GM18951 (cell line): Measurements from ENCODE around the gene MTHFSD.

Experiments
- POLR2A ChIP-seq: IDR thresholded peaks from 4 replicates; pipeline ENCODE4 v1.6.1; 2011; ENCODE audit warnings: mild to moderate bottlenecking; ENCODE audit not compliant: insufficient read length, insufficient read depth; ENCODE audit errors: extremely low read depth
- in situ Hi-C: fragments of 300-500 bp; cut with MboI; formaldehyde crosslinking; loops from one replicate; pipeline ENCODE4 v1.12.0; 2022; ENCODE audit warnings: low sequenced_read_pairs, mixed read lengths, inconsistent platforms; ENCODE audit not compliant: unreplicated experiment

Gene MTHFSD

DNA sequence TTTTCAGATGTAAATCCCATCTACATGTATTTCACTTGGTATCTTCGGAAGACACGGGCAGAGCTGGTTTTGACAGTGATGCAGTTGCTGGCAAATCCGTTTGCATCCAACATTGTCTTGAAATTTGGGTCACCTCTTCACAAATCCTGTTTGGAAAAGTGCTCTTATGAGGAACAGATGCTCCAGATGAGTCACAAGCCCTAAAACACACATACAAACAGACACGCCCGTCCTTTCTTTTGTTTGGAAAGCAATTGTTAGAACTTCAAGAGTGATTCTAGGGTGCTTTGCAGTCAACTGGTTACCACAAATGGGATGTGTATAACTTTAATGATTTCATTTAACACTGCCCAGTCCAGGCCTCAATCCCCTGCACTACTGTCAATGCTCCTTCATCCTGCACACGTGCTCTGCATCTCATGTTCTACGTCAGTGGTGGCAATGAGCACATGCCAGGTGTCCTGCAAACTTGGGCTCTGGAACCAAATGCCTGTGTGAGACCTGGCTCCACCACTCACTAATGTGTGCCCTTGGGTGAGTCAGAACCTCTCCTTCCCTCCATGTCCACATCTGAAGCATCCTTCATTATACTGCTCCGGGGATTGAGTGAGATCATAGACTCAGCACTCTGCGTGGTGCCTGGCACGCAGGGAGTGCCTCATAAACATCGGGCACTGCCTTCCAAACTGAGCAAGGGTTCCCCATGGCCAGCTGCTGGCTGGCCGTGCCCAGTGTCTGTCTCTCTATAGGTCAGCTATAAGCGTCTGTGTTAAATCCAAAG lies 64.0 kb downstream of the MTHFSD start:
- in situ Hi-C loops = no loop called here
- no peak for TF ChIP-seq POLR2A

DNA sequence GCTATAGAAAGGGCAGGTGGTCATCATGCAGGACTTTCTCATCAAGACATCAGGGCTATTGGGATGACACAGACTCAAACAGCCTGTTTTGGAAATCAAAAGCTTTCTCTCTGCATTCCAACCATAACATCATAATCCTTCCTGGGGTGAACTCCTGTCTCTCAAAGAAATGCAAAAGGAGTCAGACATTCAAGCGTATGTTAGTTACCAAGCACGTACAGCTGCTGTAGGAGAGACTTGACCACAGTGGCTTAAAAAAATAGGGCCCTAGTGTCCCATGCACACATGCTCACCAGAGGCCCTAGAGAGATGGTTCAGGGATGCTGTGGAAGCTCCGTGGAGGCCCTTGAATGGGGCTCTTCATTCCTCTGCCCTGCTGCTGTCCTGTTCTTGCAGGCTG lies 69.3 kb downstream of the MTHFSD start:
- in situ Hi-C loops = no loop called here
- TF ChIP-seq POLR2A = no peak

DNA sequence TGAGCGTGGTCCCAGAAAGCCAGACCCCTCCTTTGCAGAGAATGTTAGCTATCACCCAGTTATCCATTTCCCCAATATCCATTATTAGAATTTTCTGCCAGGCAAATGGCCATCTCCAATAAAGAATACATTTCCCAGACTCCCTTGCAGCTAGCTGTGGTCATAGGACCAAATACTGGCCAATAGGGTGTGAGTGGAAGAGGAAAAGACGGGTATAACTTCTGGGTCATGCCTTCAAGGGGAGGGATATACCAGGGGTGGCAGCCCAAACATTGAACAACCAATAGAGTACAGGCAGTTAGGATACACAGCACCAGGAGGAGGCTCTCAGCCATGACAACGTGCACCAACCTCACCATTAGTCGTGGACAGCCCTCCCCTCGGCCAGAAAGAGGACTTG lies 70.8 kb downstream of the MTHFSD start:
- no peak for TF ChIP-seq POLR2A
- in situ Hi-C loops = no loop called here

DNA sequence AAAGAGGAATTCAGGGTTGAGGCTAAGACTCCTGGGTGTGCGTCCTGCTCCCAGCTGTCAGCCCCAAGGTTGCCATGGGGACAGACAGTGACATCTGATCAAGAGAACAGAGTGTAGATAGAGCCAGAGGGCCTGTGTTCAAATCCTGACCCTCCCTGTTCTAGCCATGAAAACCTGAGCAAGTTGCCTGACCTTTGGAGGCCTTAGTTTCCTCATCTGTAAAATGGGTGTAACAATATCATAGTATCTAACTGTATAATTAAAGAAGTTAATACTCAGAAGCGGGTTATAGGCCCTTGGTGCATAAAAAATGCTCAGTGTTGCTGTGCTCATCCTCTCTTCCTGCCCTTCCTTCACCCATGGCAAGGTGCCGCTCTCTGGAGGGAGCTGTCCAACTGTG lies 73.4 kb downstream of the MTHFSD start:
- in situ Hi-C loops = no loop called here
- no peak for TF ChIP-seq POLR2A

DNA sequence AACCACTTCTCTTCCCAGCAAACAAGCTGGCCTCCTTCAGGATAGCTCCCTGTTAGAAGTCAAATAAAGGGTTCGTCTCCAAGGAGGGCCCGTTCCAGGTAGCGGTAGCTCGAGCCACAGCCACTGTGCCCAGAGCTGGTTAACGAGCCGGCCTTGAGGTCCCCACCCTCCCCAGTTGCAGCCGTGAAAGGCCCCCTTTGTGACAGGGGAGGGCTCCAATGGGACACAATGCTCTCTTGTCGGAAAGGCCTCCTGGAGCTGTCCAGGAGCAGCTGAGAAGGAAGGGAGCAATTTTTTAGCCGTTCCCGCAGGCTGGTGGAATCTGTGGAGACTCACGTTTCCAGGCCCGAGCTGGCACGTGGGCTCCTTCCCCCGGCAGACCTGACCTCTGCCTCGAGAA lies 74.6 kb downstream of the MTHFSD start:
- in situ Hi-C loops = no loop called here
- TF ChIP-seq POLR2A = no peak
